Heart right ventricle (tissue), 16 donors: Measurements from ENCODE around the gene ITPRID2. TPM values are rescaled to one million over a fixed set of nuclear protein-coding genes. Genes with fewer than 3 reads are reported as not detected.

Source experiments
- ATAC-seq, 8 donors: fragments of 200-7000 bp; cut with Tn5 transposase; one replicate each; pipeline ENCODE4 v1.9.1; 2020; ENCODE audit warnings: mild to moderate bottlenecking in 8 of 8, moderate library complexity in 8 of 8, moderate number of reproducible peaks in 1 of 8
- DNase-seq, 2 donors: peaks; one replicate each; pipeline ENCODE4 v3.0.0-alpha.2; 2020
- H3K27ac ChIP-seq, 10 donors: fragments of 200-600 bp; sonication (generic) in 2 of 10; one replicate each; pipeline versions ENCODE4 v1.5.0 to v1.8.0; 2020 to 2022; ENCODE audit warnings: mild to moderate bottlenecking in 3 of 10
- H3K27me3 ChIP-seq, 7 donors: fragments of 200-600 bp; one replicate each; pipeline ENCODE4 v1.8.0; 2021 to 2022; ENCODE audit warnings: mild to moderate bottlenecking in 2 of 7
- H3K36me3 ChIP-seq, 9 donors: fragments of 200-600 bp; sonication (generic) in 1 of 9; one replicate each; pipeline versions ENCODE4 v1.5.0 to v1.8.0; 2020 to 2022; ENCODE audit warnings: mild to moderate bottlenecking in 2 of 9
- H3K4me1 ChIP-seq, 9 donors: fragments of 200-600 bp; sonication (generic) in 1 of 9; one replicate each; pipeline versions ENCODE4 v1.5.0 to v1.8.0; 2020 to 2022; ENCODE audit warnings: mild to moderate bottlenecking in 4 of 9
- H3K4me3 ChIP-seq, 10 donors: fragments of 200-600 bp; sonication (generic) in 2 of 10; one replicate each; pipeline versions ENCODE4 v1.5.0 to v1.8.0; 2020 to 2022; ENCODE audit warnings: mild to moderate bottlenecking in 7 of 10, moderate library complexity in 2 of 10
- H3K9me3 ChIP-seq, 11 donors: fragments of 200-600 bp in 10 of 11; sonication (generic) in 2 of 11; one replicate each; pipeline versions ENCODE4 v1.5.0 to v1.8.0; 2013 to 2022; ENCODE audit warnings: mild to moderate bottlenecking in 2 of 11, control low read depth in 1 of 11, moderate library complexity in 1 of 11
- CTCF ChIP-seq, 9 donors: fragments of 200-600 bp; sonication (generic) in 2 of 9; IDR thresholded peaks; one replicate each; pipeline versions ENCODE4 v1.5.0 to v1.8.0; 2021 to 2022; ENCODE audit warnings: antibody characterized with exemption in 9 of 9, mild to moderate bottlenecking in 5 of 9, moderate library complexity in 1 of 9
- WGBS, 2 donors: extraction: QIAGEN DNeasy Blood & Tissue Kit; methylation state at CpG; one replicate each; pipeline ENCODE4 v1.1.7; 2013; ENCODE audit warnings: inconsistent platforms in 1 of 2; 5-methylcytosine and 5-hydroxymethylcytosine counted together
- intact Hi-C, 10 donors: fragments of 100-400 bp; cut with DNase I; formaldehyde crosslinking; loops; one replicate each; pipeline versions ENCODE4 v1.11.1 to v1.14.2; 2022
- polyA plus RNA-seq, 2 donors: library from polyadenylated mRNA; stranded (reverse); fragments of 200-250 nt; gene quantifications; one replicate each; pipeline ENCODE4 v1.2.3, GENCODE V29; 2013
- total RNA-seq, 10 donors: library from RNA; stranded (reverse); fragmentation: NEBNext Ultra II Directional in 3 of 10; extraction: Animal tissue kit (Norgen Biotek cat#: 25700) in 3 of 10; gene quantifications; one replicate each; pipeline versions ENCODE4 v1.2.1 to v1.2.4, GENCODE V29; 2021 to 2023
- donor health status: Arrhythmogenic right ventricular cardiomyopathy.
- donor health status: ischemic (EF 13 %, LVEDD 7.1; RV severe dilation, severe dysfunction).
- donor health status: healthy with polysubstance abuse.
- donor health status: DM: no; HTN: yes; CAD: no.
- donor health status: DM: no; HTN: no; CAD: no.
- donor health status: ischemic (EF 25% LVEDD 6.9; RV normal size, moderate dysfunction).
- donor health status: ischemic (EF 25% LVEDD 5.7; RV mildly dilated, moderate dysfunction).
- donor health status: healthy.
- donor health status: DM: yes; HTN: yes; CAD: no.
- donor health status: Ischemic cardiomyopathy.
- donor health status: ischemic (EF 35%, LVEDD 5.7; RV mildly dilated, moderate dysfunction).
- donor health status: nonischemic (EF 11% LVEDD 7.7; RV severe dilation, severe dysfunction).
- donor health status: DM: yes; HTN: yes; CAD: no.
- donor health status: PGD.
- donor health status: ischemic (EF 29% LVEDD 5.4; RV normal size, mild dysfunction).
- donor health status: nonischemic (EF 23%, LVEDD 6.1; RV moderate dilation, normal function).

The ITPRID2 gene
- total and polyA plus RNA-seq, 12 donors: 30.6 to 119 (median 67.9) TPM

- Histone ChIP-seq H3K27ac (no peak overlapping the region), H3K4me1 (peaks cover 0 to 81% (median 65%) of the 10 kb centered on the region in 9 donors), H3K27me3 (no peaks in the 10 kb centered on the region), H3K36me3 (peaks cover 0 to 61% (median 15%) of the 10 kb centered on the region in 9 donors), H3K4me3 (peak overlapping the region in 5 of 10 donors; percentile 83 to 92 (median 91)), H3K9me3 (no peaks in the 10 kb centered on the region)
- ATAC-seq: no peak
- 33 to 41% methylated on average over 1 of the region's 1 CpG for WGBS, 2 donors
- intact Hi-C loops: loop anchor here in 5 of 10 donors (10.0 kb wide), 4 partner anchors 121 to 189 kb away; no protein-coding TSS in a partner anchor
- no peak for TF ChIP-seq CTCF (IDR thresholded peaks at IDR 0.05)
- no peak for DNase-seq
Observed at GRCh38 chr2:181895818-181896217, 4.3 kb downstream of the ITPRID2 start.

GRCh38 chr2:181896286-181896685, 4.8 kb downstream of the ITPRID2 start:
- H3K4me1 ChIP-seq: peaks cover 0 to 78% (median 63%) of the 10 kb centered on the region in 9 donors
- peak overlapping the region in 5 of 10 donors; percentile 0 to 91 (median 83) for H3K4me3 ChIP-seq
- intact Hi-C loops: loop anchor here in 5 of 10 donors (10.0 kb wide), 4 partner anchors 121 to 189 kb away; no protein-coding TSS in a partner anchor
- no peaks in the 10 kb centered on the region for H3K27me3 ChIP-seq
- TF ChIP-seq CTCF (IDR thresholded peaks at IDR 0.05): no peak
- 86 to 96% methylated on average over 1 of the region's 1 CpG for WGBS, 2 donors
- ATAC-seq: no peak
- H3K27ac ChIP-seq: no peak overlapping the region
- no peaks in the 10 kb centered on the region for H3K9me3 ChIP-seq
- DNase-seq: no peak
- H3K36me3 ChIP-seq: peaks cover 0 to 66% (median 18%) of the 10 kb centered on the region in 9 donors

DNA sequence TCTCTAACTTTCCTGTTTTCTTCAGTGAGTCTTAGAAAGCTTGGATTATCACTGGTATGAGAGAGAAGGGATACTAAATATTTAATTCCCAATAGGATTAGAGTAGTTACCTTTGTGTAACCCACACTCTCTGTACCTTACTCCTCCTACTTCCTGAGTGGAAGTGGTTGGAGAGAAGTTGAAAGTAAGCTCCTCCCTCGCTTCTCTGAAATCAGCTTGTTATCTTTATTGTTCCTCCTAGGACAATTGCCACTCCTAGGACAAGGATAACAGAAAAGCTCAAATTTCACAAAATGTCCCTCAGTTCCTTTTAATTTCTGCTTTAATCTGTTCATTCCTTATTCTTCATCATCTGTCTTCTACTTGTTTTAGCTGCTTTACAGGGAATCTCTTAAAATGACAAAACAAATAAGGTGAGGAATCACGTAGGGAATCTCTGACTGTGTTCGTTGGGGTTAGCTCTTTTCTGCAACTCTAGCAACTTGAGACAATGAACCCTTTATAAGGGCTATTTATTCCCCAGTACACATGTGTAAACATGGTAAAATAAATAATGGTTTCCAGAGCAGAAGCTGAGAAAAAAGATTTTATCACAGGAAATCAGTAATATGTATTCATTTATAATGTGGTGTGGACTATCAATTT, 8.6 kb downstream of the ITPRID2 start:
- no peaks in the 10 kb centered on the region for H3K27me3 ChIP-seq
- no peak overlapping the region for H3K4me3 ChIP-seq
- no peak for DNase-seq
- H3K4me1 ChIP-seq: peaks cover 0 to 84% (median 69%) of the 10 kb centered on the region in 9 donors
- no peaks in the 10 kb centered on the region for H3K9me3 ChIP-seq
- peak overlapping the region in 1 of 10 donors; percentile 19 for H3K27ac ChIP-seq
- TF ChIP-seq CTCF (IDR thresholded peaks at IDR 0.05): no peak
- intact Hi-C loops: loop anchor here in 7 of 10 donors (5.0 to 10.0 kb wide), 3 partner anchors 155 to 175 kb away; no protein-coding TSS in a partner anchor
- WGBS, 2 donors: 61 to 72% methylated on average over 3 of the region's 3 CpGs
- ATAC-seq: no peak
- H3K36me3 ChIP-seq: peaks cover 0 to 97% (median 36%) of the 10 kb centered on the region in 9 donors

DNA sequence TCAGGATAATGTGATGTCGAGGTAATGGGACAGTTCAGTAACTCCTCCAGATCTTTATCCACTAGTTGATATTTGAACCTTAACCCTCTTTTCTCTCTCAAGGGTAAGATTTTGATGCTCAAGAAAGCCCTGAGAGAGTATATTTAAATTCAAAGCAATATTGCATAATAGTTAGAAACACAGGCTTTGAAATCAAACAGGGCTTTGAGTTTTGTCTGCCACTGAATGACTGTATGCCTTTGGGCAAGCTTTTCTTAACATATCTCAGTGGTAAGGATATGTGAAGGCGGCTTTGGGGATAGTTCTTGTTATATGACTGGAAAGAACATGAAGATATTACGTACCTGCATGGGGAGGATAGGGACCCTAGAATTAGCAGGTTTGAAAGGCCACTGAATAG, 11.1 kb downstream of the ITPRID2 start:
- 71 to 86% methylated on average over 3 of the region's 3 CpGs for WGBS, 2 donors
- ATAC-seq: no peak
- no peak overlapping the region for H3K27ac ChIP-seq
- H3K27me3 ChIP-seq: no peaks in the 10 kb centered on the region
- H3K4me1 ChIP-seq: peaks cover 0 to 83% (median 57%) of the 10 kb centered on the region in 9 donors
- TF ChIP-seq CTCF (IDR thresholded peaks at IDR 0.05): no peak
- DNase-seq: no peak
- H3K36me3 ChIP-seq: peaks cover 0 to 97% (median 45%) of the 10 kb centered on the region in 9 donors
- intact Hi-C loops: loop anchor here in 7 of 10 donors (5.0 to 10.0 kb wide), 3 partner anchors 158 to 172 kb away; no protein-coding TSS in a partner anchor
- H3K4me3 ChIP-seq: no peak overlapping the region
- H3K9me3 ChIP-seq: no peaks in the 10 kb centered on the region
